Activated T-cell treated with anti-CD3 and anti-CD28 coated beads, Interleukin-2, amount 50 U/mL, for 24 hours (primary cell): ENCODE data around the gene INO80E.
A peak's percentile ranks its signal among the peaks of the same experiment; 100 is the strongest.
"Not testable (repeated sequence)": the region's sequence is repeated elsewhere in the genome, so short reads cannot be mapped to it uniquely, and the experiment has no call there.

Source experiments
- DNase-seq: peaks from one replicate; pipeline ENCODE4 v3.0.0-alpha.2; 2020
- H3K27ac Mint-ChIP-seq: 2 replicates; pipeline ENCODE4 v1.8.0; 2020; ENCODE audit warnings: mild to moderate bottlenecking, mixed read lengths
- H3K27me3 Mint-ChIP-seq: 2 replicates; pipeline ENCODE4 v1.8.0; 2020; ENCODE audit warnings: mixed read lengths
- H3K36me3 Mint-ChIP-seq: 2 replicates; pipeline ENCODE4 v1.8.0; 2020; ENCODE audit warnings: low read depth, mixed read lengths
- H3K4me1 Mint-ChIP-seq: 2 replicates; pipeline ENCODE4 v1.8.0; 2020; ENCODE audit warnings: low read depth, mixed read lengths
- H3K4me3 Mint-ChIP-seq: 2 replicates; pipeline ENCODE4 v1.8.0; 2020; ENCODE audit warnings: mild to moderate bottlenecking, moderate library complexity, mixed read lengths
- H3K9me3 Mint-ChIP-seq: 2 replicates; pipeline ENCODE4 v1.8.0; 2020; ENCODE audit warnings: mixed read lengths

Gene INO80E

GRCh38 chr16:30007378-30007895 is 11.4 kb downstream of the INO80E start:
- Mint-ChIP-seq H3K9me3 (no peaks in the 10 kb centered on the region), H3K27ac (no peak overlapping the region), H3K4me1 (peaks cover 12% of the 10 kb centered on the region), H3K36me3 (peaks cover 32% of the 10 kb centered on the region), H3K4me3 (no peak overlapping the region), H3K27me3 (peaks cover 32% of the 10 kb centered on the region)
- no peak for DNase-seq

DNA sequence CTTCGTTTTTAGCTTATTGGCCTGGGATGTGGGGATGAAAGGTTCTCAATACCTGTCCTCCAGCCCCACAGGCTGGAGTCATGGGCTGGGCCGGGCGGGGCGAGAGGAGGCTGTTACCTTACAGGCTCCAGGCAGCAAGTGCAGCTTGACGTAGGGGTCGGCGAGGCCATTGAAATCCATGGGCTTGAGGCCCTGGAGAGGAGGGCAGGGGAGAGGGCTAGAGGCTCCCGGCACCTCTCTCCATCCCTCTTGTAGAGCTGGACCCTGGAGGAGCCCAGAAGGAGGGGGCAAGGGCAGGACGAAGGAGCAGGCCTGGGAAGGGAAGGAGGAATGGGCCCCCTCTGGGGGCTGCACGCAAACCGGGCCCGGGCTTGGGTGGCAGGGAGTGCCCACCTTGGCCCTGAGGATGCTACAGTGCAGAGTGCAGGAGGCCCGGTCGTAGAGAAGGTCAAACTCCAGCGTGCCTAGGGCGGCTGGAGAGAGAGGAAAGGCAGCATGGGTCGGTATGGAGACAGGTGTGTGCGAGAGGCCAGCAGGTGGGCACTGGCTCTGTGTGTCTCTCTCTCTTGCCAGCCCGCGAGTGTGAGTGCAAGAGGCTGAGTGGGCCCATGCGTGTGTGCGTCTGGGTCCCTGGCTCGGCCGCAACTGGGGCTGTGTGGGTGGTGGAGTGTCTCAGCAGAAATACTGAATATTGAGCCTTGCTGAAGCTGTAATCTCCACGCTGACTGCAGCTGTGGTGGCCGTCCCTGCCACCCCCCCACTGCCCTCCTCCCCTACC is 13.2 kb downstream of the INO80E start:
- H3K9me3 Mint-ChIP-seq: no peaks in the 10 kb centered on the region
- H3K27me3 Mint-ChIP-seq: peaks cover 34% of the 10 kb centered on the region
- no peak overlapping the region for H3K4me3 Mint-ChIP-seq
- H3K27ac Mint-ChIP-seq: no peak overlapping the region
- H3K4me1 Mint-ChIP-seq: peaks cover 12% of the 10 kb centered on the region
- H3K36me3 Mint-ChIP-seq: peaks cover 16% of the 10 kb centered on the region
- no peak for DNase-seq

DNA sequence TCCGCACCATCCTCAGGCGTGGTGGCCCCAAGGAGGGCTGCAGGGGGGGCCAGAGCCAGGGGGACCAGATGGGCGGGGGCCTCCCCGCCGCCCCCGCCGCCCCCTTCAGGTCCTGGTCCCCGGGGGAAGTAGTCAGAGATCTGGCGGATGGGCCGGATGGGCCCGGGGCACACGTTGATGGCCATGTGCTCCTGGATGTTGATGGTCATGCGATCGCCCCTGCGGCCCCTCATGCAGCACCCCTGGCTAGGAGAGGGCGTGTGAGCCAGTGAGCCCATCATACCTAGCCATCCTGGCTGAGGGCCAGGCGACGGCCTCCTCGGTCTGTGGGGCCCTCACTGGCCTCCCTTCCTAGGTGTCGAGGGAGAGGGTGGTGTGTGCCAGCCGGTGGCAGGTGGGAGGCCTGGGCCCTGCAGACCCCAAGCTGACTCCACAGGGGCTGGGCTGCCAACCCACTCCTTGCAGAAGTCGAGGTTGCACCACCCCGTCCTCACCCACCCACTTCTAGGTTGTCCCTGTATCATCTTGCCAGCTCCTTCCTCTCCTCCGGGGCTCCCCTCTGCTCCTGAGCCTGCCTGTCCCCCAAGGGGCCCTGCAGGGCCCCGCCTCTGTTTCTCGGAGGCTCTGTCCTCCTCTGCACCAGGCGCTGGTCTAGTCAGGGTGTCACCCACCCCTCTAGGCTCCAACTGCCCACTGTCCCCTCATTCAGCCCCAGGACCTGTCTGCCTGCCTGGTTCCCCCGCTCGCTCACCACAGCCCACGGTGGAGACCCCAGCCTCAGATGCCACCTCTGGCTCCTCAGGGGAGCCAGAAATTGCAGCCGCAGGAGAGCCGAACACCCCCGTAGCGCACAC is 14.2 kb downstream of the INO80E start:
- H3K9me3 Mint-ChIP-seq: no peaks in the 10 kb centered on the region
- peaks cover 13% of the 10 kb centered on the region for H3K36me3 Mint-ChIP-seq
- no peak for DNase-seq
- peaks cover 12% of the 10 kb centered on the region for H3K4me1 Mint-ChIP-seq
- H3K27ac Mint-ChIP-seq: peak overlapping the region; percentile 69
- peaks cover 34% of the 10 kb centered on the region for H3K27me3 Mint-ChIP-seq
- peak overlapping the region; percentile 72 for H3K4me3 Mint-ChIP-seq

DNA sequence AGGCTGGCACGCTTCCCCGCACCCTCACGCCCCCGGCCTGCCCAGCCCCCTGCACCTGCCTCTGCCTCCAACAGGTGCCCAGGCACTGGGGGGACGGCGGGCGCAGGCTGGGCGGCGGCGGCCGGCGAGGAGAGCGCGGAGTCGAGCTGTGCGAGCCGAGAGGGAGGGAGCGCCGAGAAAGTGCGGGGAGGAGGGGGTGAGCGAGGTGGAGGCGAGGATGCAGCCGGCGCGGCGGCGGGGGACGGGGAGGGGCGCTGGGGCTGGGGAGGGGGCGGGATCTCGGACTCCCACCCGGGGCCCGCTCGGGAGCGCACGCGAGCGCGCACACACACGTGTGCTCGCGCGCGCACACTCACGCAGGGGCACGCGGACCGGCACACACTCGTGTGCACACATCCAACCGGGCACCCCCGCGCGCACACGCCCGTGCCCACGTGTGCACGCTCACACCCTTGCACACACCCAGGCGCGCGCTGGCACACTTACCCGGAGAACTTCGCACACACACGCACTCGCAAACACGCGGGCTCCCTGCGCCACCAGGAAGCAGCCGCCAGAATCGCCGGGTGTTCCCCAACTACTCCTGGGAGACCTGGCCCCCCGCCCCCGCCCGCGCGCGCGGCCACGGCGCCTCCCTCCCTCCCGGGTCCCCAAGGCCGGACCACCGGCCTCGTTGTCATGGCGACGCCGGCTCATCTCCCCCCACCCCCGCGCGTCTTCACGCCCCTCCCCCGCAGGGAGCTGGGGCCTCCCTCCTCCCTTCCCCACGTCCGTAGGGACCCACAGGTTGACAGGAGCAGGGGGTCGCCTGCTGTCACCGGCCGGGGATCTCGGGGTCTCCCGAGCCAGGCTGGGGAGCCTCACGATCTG is 15.0 kb downstream of the INO80E start, which contains the start of gene DOC2A:
Gene DOC2A (minus strand): TSS at position 184 of the 870 bp plus-strand sequence. CDS start 805 bp downstream, outside the sequence.
- peaks cover 6% of the 10 kb centered on the region for H3K36me3 Mint-ChIP-seq
- no peaks in the 10 kb centered on the region for H3K9me3 Mint-ChIP-seq
- peak within 1 kb of the TSS; percentile 75 for H3K4me3 Mint-ChIP-seq
- peaks cover 12% of the 10 kb centered on the region for H3K4me1 Mint-ChIP-seq
- H3K27ac Mint-ChIP-seq: peak within 1 kb of the TSS; percentile 69
- DNase-seq: peak; percentile 65
- peaks cover 34% of the 10 kb centered on the region for H3K27me3 Mint-ChIP-seq

DNA sequence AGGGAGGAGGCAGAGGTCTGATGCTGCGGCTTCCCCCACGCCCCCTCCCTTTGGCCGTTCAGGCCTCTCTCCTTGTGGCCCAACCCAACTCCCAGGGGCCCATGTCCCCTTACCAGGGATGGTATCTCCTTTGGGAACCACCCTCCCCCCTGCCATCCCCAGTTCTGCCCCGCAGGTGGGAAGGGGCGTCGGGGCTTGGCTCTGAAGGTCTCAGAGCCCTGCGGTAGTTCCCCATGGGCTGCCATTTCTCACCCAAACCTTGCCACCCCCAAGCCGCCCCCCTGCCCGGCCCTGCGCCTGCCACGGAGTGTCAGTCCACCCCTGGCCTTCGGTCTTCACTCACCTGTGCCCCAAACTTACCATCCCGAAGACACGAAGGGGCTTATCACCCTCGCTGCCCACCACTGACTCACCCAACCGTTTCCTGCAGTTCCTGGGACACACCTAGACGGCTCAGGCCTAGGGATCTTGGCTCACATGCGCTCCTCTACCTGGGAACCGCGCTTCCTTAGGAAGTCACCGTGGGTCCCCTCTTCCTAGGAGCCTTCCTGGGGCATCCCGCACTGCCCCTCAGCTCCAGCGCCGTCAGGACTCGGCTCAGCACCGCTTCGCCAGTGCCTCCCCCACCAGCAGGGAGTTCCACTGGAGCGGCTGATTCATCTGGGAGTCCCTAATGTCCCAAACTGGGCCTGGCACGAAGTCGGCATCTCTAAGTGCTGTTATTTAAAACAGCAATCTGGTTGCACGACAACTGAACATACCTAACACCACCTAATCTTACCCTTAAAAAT is 15.9 kb downstream of the INO80E start:
- no peak for DNase-seq
- H3K27me3 Mint-ChIP-seq: peaks cover 34% of the 10 kb centered on the region
- H3K36me3 Mint-ChIP-seq: peaks cover 3% of the 10 kb centered on the region
- H3K4me1 Mint-ChIP-seq: peaks cover 12% of the 10 kb centered on the region
- no peaks in the 10 kb centered on the region for H3K9me3 Mint-ChIP-seq
- H3K4me3 Mint-ChIP-seq: peak overlapping the region; percentile 75
- H3K27ac Mint-ChIP-seq: peak overlapping the region; percentile 77

- H3K4me1 Mint-ChIP-seq: peaks cover 12% of the 10 kb centered on the region
- H3K4me3 Mint-ChIP-seq, H3K36me3 Mint-ChIP-seq, H3K9me3 Mint-ChIP-seq, DNase-seq, H3K27ac Mint-ChIP-seq: not testable (repeated sequence)
- H3K27me3 Mint-ChIP-seq: peaks cover 34% of the 10 kb centered on the region
Measured at GRCh38 chr16:30012598-30012997, 16.6 kb downstream of the INO80E start.

GRCh38 chr16:30015450-30015849 is 19.4 kb downstream of the INO80E start:
- H3K36me3 Mint-ChIP-seq, DNase-seq, H3K4me1 Mint-ChIP-seq, H3K4me3 Mint-ChIP-seq, H3K27ac Mint-ChIP-seq, H3K9me3 Mint-ChIP-seq: not testable (repeated sequence)
- H3K27me3 Mint-ChIP-seq: peaks cover 14% of the 10 kb centered on the region

DNA sequence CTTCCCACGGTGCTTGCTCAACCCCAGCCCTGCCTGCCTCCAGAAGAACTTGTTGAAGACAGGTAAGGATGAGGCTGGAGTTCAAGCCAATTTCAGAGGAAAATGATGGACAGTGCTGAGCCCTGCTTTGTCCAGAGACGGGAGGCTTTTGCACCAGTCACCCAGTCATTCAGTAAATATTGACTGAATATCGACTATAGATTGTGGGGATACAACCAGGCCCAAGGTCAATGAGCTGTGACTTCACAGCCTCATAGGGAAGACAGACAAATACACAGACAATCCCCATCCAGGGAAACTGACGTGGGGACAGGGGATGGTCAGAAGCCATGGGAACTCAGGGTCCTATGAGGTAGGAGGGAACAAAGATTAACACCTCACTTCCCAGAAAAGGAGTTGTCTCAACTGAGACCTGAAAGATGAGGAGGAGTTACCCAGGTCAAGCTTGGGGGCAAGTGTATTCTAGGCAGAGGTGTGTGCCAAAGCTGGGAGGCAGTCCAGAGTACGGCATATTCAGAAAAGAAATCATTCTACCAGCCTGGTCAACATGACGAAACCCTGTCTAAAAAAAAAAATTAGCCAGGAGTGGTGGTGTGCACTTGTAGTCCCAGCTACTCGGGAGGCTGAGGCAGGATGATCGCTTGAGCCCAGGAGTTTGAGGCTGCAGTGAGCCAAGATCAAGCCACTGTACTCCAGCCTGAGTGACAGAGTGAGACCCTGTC is 20.7 kb downstream of the INO80E start:
- no peaks in the 10 kb centered on the region for H3K36me3 Mint-ChIP-seq
- H3K4me3 Mint-ChIP-seq: no peak overlapping the region
- no peak for DNase-seq
- H3K9me3 Mint-ChIP-seq: no peaks in the 10 kb centered on the region
- peaks cover 11% of the 10 kb centered on the region for H3K4me1 Mint-ChIP-seq
- no peak overlapping the region for H3K27ac Mint-ChIP-seq
- peaks cover 16% of the 10 kb centered on the region for H3K27me3 Mint-ChIP-seq

DNA sequence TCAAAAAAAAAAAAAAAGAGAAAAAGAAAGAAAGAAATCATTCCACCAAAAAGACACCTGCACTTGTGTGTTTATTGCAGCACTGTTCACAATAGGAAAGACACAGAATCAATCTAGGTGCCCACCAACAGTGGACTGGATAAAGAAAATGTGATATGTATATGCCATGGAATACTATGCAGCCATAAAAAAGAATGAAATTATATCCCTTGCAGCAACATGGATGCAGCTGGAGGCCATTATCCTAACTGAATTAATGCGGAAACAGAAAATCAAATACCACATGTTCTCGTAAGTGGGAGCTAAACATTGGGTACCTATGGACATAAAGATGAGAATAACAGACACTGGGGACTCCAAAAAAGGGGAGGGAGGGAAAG is 21.2 kb downstream of the INO80E start:
- DNase-seq: no peak
- Mint-ChIP-seq H3K27me3 (peaks cover 11% of the 10 kb centered on the region), H3K27ac (no peak overlapping the region), H3K4me1 (peaks cover 8% of the 10 kb centered on the region), H3K36me3 (no peaks in the 10 kb centered on the region), H3K9me3 (no peaks in the 10 kb centered on the region), H3K4me3 (no peak overlapping the region)

DNA sequence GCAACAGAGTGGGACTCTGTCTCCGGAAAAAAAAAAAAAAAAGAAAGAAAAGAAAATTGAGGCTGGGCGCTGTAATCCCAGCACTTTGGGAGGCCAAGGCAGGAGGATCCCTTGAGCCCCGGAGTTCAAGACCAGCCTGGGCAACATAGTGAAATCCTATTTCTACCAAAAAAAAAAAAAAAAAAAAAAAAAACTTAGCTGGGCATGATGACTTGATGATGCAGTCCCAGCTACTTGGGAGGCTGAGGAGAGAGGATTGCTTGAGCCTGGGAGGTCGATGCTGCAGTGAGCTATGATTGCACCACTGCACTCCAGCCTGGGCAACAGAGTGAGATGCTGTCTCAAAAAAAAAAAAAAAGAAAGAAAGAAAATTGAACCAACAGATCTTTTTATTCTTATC is 21.9 kb downstream of the INO80E start:
- H3K27ac Mint-ChIP-seq, H3K9me3 Mint-ChIP-seq, H3K4me1 Mint-ChIP-seq, DNase-seq, H3K27me3 Mint-ChIP-seq, H3K4me3 Mint-ChIP-seq, H3K36me3 Mint-ChIP-seq: not testable (repeated sequence)

- no peak overlapping the region for H3K4me3 Mint-ChIP-seq
- H3K36me3 Mint-ChIP-seq: no peaks in the 10 kb centered on the region
- H3K9me3 Mint-ChIP-seq: no peaks in the 10 kb centered on the region
Measured at GRCh38 chr16:30018731-30019158, 22.7 kb downstream of the INO80E start.

DNA sequence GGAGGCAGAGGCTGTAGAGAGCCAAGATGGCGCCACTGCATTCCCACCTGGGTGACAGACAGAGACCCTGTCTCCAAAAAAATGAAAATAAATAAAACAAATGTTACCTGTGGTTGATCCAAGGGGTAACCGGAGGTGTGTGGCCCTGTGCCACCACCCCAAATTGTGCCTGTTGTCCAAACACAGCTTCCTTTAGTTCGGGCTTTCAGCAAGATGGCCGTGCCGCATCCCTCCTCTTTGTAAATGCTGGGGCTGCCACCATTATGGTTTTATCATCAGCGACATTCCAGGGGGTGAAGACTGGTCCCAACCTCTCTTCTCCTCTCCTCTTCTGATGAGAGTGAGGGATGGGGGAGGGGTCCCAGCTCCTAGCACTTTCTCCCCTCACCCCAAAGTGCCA is 26.8 kb downstream of the INO80E start, which contains the start of gene C16orf92:
Gene C16orf92 (plus strand): TSS at position 312 of the 400 bp plus-strand sequence. CDS start 143 bp downstream, outside the sequence.
- H3K4me3 Mint-ChIP-seq: no peak within 1 kb of the TSS
- DNase-seq: no peak
- peaks cover 25% of the 10 kb centered on the region for H3K27me3 Mint-ChIP-seq
- H3K36me3 Mint-ChIP-seq: no peaks in the 10 kb centered on the region
- peaks cover 8% of the 10 kb centered on the region for H3K4me1 Mint-ChIP-seq
- H3K9me3 Mint-ChIP-seq: no peaks in the 10 kb centered on the region
- H3K27ac Mint-ChIP-seq: no peak within 1 kb of the TSS

More at GRCh38 chr16:30018731-30019158, 22.7 kb downstream of the INO80E start:
- DNase-seq: no peak
- Mint-ChIP-seq H3K27ac (no peak overlapping the region), H3K4me1 (peaks cover 8% of the 10 kb centered on the region), H3K27me3 (peaks cover 7% of the 10 kb centered on the region)

GRCh38 chr16:30023586-30023985 is 27.5 kb downstream of the INO80E start:
- Mint-ChIP-seq H3K27ac (no peak overlapping the region), H3K4me1 (peaks cover 8% of the 10 kb centered on the region), H3K36me3 (no peaks in the 10 kb centered on the region), H3K27me3 (peaks cover 32% of the 10 kb centered on the region), H3K9me3 (no peaks in the 10 kb centered on the region), H3K4me3 (no peak overlapping the region)
- no peak for DNase-seq
